ENCODE measurements around the gene FNIP1.

DNA sequence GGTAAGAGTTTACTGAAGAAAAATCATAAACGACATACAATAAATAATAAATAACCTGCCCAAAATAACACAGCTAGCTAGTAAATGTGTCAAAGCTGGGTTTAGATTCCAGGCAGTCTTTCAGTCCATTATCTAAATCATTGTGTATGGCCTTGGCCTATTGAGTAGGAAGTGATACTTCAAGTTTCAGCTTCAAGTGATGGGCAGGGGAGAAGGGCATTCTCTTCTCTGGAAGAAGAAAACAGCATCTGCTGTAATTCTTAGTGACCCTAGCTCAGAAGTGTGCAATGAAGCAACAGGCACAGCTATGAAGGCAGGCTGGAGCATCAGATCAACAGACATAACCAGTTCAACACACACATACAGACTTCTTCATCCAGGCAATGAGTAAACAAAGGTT lies 42.5 kb downstream of the FNIP1 start:
- TF ChIP-seq POLR2A (IDR thresholded peaks at IDR 0.05) = no peak
- TF ChIP-seq, protein P1, sequence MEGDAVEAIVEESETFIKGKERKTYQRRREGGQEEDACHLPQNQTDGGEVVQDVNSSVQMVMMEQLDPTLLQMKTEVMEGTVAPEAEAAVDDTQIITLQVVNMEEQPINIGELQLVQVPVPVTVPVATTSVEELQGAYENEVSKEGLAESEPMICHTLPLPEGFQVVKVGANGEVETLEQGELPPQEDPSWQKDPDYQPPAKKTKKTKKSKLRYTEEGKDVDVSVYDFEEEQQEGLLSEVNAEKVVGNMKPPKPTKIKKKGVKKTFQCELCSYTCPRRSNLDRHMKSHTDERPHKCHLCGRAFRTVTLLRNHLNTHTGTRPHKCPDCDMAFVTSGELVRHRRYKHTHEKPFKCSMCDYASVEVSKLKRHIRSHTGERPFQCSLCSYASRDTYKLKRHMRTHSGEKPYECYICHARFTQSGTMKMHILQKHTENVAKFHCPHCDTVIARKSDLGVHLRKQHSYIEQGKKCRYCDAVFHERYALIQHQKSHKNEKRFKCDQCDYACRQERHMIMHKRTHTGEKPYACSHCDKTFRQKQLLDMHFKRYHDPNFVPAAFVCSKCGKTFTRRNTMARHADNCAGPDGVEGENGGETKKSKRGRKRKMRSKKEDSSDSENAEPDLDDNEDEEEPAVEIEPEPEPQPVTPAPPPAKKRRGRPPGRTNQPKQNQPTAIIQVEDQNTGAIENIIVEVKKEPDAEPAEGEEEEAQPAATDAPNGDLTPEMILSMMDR (IDR thresholded peaks at IDR 0.05) = no peak
